Mesothelial cell of epicardium (in vitro differentiated cells): ENCODE data around the gene MS4A14. TPM values are rescaled to one million over a fixed set of nuclear protein-coding genes. Genes with fewer than 3 reads are reported as not detected.
"Not testable (repeated sequence)": the region's sequence is repeated elsewhere in the genome, so short reads cannot be mapped to it uniquely, and the experiment has no call there.

Source experiments
- DNase-seq, 2 experiments: peaks; one replicate each; pipeline ENCODE4 v3.0.0; 2021; ENCODE audit warnings: low spot score in 2 of 2; ENCODE audit not compliant: unreplicated experiment in 2 of 2
- H3K27ac Mint-ChIP-seq: 2 replicates; pipeline ENCODE4 v1.8.0; 2021; ENCODE audit warnings: mixed read lengths
- H3K27me3 Mint-ChIP-seq: 2 replicates; pipeline ENCODE4 v1.8.0; 2021; ENCODE audit warnings: low read depth, mixed read lengths
- H3K36me3 Mint-ChIP-seq: 2 replicates; pipeline ENCODE4 v1.8.0; 2021; ENCODE audit warnings: mixed read lengths
- H3K4me1 Mint-ChIP-seq: 2 replicates; pipeline ENCODE4 v1.8.0; 2021; ENCODE audit warnings: mixed read lengths
- H3K4me3 Mint-ChIP-seq: 2 replicates; pipeline ENCODE4 v1.8.0; 2021; ENCODE audit warnings: mild to moderate bottlenecking, moderate library complexity, mixed read lengths
- H3K9me3 Mint-ChIP-seq: 2 replicates; pipeline ENCODE4 v1.8.0; 2021; ENCODE audit warnings: mixed read lengths
- CTCF ChIP-seq: fragments of 200-600 bp; sonication (generic); IDR thresholded peaks from one replicate; pipeline ENCODE4 v1.5.0; 2021; ENCODE audit warnings: antibody characterized with exemption; ENCODE audit not compliant: unreplicated experiment
- total RNA-seq: library from RNA; stranded (reverse); gene quantifications from 3 replicates; pipeline ENCODE4 v1.2.1, GENCODE V29; 2021

MS4A14 gene
- total RNA-seq, 1 donor from 2014 or later: not detected

- H3K27me3 Mint-ChIP-seq: peaks cover 20% of the 10 kb centered on the region
- no peak overlapping the region for H3K4me3 Mint-ChIP-seq
- DNase-seq: no peak
- H3K27ac Mint-ChIP-seq: no peak overlapping the region
- H3K4me1 Mint-ChIP-seq: peaks cover 3% of the 10 kb centered on the region
- no peak for TF ChIP-seq CTCF
- no peaks in the 10 kb centered on the region for H3K36me3 Mint-ChIP-seq
- peaks cover 3% of the 10 kb centered on the region for H3K9me3 Mint-ChIP-seq
These were observed 35.6 kb upstream of the MS4A14 start for GRCh38 chr11:60360621-60361020.

GRCh38 chr11:60362241-60362640 is 34.0 kb upstream of the MS4A14 start:
- H3K4me1 Mint-ChIP-seq: peaks cover 3% of the 10 kb centered on the region
- no peak overlapping the region for H3K27ac Mint-ChIP-seq
- no peak for DNase-seq
- TF ChIP-seq CTCF: no peak
- peaks cover 20% of the 10 kb centered on the region for H3K27me3 Mint-ChIP-seq
- H3K36me3 Mint-ChIP-seq: no peaks in the 10 kb centered on the region
- peaks cover 3% of the 10 kb centered on the region for H3K9me3 Mint-ChIP-seq
- H3K4me3 Mint-ChIP-seq: no peak overlapping the region

DNA sequence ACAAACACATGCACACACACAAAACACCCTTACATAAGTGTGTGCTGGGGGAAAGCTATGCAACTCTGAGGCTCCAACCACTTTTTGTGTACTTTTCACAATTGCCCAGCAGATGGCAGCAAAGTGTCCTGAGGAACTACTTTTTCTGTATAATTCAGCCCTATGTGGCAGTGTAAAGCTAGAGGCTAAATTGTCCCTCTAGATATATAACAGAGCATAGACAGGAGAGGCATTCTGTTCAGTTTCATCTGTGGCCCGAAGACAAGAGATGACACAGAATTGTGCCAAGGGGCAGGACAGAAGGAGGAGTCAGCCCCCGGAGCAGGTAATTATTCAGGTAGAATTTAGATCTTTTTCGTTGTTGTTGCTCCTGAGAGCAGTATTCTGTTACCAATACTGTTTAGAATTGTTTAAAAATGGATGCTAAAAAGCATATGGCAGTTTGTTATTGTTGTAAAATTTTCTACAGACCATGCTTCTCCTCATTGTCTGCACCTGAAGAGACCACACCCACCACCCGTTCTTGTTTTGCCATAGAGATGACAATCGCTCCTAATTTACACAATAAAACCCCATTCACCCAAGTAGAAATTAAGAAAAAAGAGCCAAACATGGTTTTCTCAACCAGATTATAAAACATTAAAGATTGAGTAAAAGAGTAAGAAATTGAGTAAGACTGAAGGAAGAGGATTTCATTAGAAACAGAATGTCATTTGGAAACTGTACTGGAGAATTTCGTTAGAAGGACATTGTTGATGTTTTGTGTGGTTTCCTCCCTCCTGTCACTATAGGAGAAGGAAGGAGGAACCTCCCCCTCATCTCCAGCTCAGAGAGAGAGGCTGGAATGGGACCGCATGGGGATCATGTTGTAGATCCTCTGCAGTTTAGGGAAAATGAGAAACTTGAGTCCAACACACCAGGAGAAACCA is 32.5 kb upstream of the MS4A14 start:
- peaks cover 20% of the 10 kb centered on the region for H3K27me3 Mint-ChIP-seq
- no peak overlapping the region for H3K4me3 Mint-ChIP-seq
- peaks cover 3% of the 10 kb centered on the region for H3K9me3 Mint-ChIP-seq
- peak; percentile 29 to 69 for DNase-seq
- peak; percentile 86 for TF ChIP-seq CTCF
- H3K36me3 Mint-ChIP-seq: no peaks in the 10 kb centered on the region
- H3K4me1 Mint-ChIP-seq: peaks cover 3% of the 10 kb centered on the region
- no peak overlapping the region for H3K27ac Mint-ChIP-seq

DNA sequence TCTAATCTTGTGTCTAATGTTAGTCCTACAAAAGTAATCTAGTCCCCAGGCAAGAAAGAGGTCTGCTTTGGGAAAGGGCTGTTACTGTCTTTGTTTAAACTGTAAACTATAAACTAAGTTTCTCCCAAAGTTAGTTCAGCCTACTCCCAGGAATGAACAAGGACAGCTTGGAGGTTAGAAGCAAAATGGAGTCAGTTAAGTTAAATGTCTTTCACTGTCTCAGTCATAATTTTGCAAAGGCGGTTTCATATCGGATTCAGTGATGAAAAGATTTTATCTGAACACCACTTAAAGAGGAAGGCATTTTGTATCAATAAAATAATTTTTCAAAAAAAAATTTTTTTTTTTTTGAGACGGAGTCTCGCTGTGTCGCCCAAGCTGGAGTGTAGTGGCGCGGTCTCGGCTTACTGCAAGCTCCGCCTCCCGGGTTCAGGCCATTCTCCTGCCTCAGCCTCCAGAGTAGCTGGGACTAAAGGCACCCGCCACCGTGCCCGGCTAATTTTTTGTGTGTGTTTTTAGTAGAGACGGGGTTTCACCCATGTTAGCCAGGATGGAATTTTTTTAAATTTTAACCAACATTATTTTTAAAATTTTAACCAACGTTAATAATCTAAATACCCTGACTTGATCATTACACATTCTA is 29.9 kb upstream of the MS4A14 start:
- H3K9me3 Mint-ChIP-seq, DNase-seq, H3K4me3 Mint-ChIP-seq, H3K4me1 Mint-ChIP-seq, H3K36me3 Mint-ChIP-seq, H3K27ac Mint-ChIP-seq: not testable (repeated sequence)
- H3K27me3 Mint-ChIP-seq: peaks cover 20% of the 10 kb centered on the region

DNA sequence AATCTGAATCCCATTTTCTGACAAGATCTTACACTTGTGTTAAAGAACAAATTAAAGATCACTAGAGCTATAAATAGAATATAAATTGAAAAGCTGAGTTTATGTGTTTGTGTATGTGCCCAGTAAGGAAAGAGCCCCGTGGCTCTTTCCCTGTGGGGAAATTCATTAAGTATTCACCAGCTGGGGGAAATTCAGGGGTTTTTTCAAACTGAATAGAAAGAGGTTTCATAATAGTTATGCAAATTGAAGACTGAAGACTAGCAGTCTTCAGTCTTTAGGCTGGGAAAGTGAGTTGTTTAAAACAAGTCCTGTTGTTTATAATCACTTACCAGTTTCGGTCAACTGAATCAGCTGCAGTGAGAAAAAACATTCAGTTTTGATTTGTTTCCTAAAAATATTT is 29.2 kb upstream of the MS4A14 start:
- no peak overlapping the region for H3K4me3 Mint-ChIP-seq
- H3K36me3 Mint-ChIP-seq: no peaks in the 10 kb centered on the region
- H3K27ac Mint-ChIP-seq: no peak overlapping the region
- no peak for TF ChIP-seq CTCF
- DNase-seq: no peak
- peaks cover 17% of the 10 kb centered on the region for H3K27me3 Mint-ChIP-seq
- no peaks in the 10 kb centered on the region for H3K9me3 Mint-ChIP-seq
- peaks cover 3% of the 10 kb centered on the region for H3K4me1 Mint-ChIP-seq

- no peak overlapping the region for H3K27ac Mint-ChIP-seq
- H3K4me1 Mint-ChIP-seq: peaks cover 3% of the 10 kb centered on the region
- TF ChIP-seq CTCF: no peak
- no peak for DNase-seq
- H3K9me3 Mint-ChIP-seq: no peaks in the 10 kb centered on the region
- peaks cover 16% of the 10 kb centered on the region for H3K27me3 Mint-ChIP-seq
- no peak overlapping the region for H3K4me3 Mint-ChIP-seq
- no peaks in the 10 kb centered on the region for H3K36me3 Mint-ChIP-seq
These were observed 28.4 kb upstream of the MS4A14 start for GRCh38 chr11:60367896-60368295.
